Epithelial cell of proximal tubule (primary cell): ENCODE measurements around the gene KLHL21. TPM values are rescaled to one million over a fixed set of nuclear protein-coding genes. Genes with fewer than 3 reads are reported as not detected.

Experiments
- DNase-seq: peaks from one replicate; pipeline ENCODE4 v3.0.0-alpha.2; 2011; ENCODE audit warnings: low read depth
- H3K4me3 ChIP-seq: 2 replicates; pipeline ENCODE4 v1.5.1; 2011; ENCODE audit warnings: low read depth, mild to moderate bottlenecking, low read length
- CTCF ChIP-seq: conservative IDR thresholded peaks from 2 replicates; pipeline ENCODE4 v1.5.1; 2012; ENCODE audit warnings: low read depth, mild to moderate bottlenecking, low read length
- total RNA-seq: library from RNA; depleted of rRNA; stranded (reverse); fragments of >200 nt; gene quantifications from 2 replicates; pipeline ENCODE4 v1.2.3, GENCODE V29; 2015

KLHL21 gene
- total RNA-seq, 1 donor from 2014 or later = 28.1 TPM

GRCh38 chr1:6546326-6546725 is 56.3 kb downstream of the KLHL21 start:
- H3K4me3 ChIP-seq = no peak overlapping the region
- TF ChIP-seq CTCF = no peak
- no peak for DNase-seq

GRCh38 chr1:6545276-6546112 is 57.2 kb downstream of the KLHL21 start:
- H3K4me3 ChIP-seq = no peak overlapping the region
- DNase-seq = no peak
- no peak for TF ChIP-seq CTCF

GRCh38 chr1:6544831-6545230 is 57.8 kb downstream of the KLHL21 start:
- H3K4me3 ChIP-seq = no peak overlapping the region
- no peak for TF ChIP-seq CTCF
- no peak for DNase-seq

Other genes with a start within 250 kb of the KLHL21 start
- 80.3 and 82.0 TPM in 2 replicates for gene ACOT7, start 209.1 kb downstream of the KLHL21 start, total RNA-seq
- gene HES2, start 182.9 kb downstream of the KLHL21 start, total RNA-seq = 3.0 and 6.2 TPM in 2 replicates
- not detected in 2 replicates for gene ESPN, start 178.1 kb downstream of the KLHL21 start, total RNA-seq
- 9.6 and 30.4 TPM in 2 replicates for gene TNFRSF25, start 136.7 kb downstream of the KLHL21 start, total RNA-seq
- 17.4 and 23.3 TPM in 2 replicates for gene PLEKHG5, start 111.2 kb downstream of the KLHL21 start, total RNA-seq
- 18.5 and 24.7 TPM in 2 replicates for gene NOL9, start 48.4 kb downstream of the KLHL21 start, total RNA-seq
- not detected in 2 replicates for gene TAS1R1, start 47.6 kb downstream of the KLHL21 start, total RNA-seq
- gene ZBTB48, start 22.9 kb downstream of the KLHL21 start, total RNA-seq = 5.7 and 14.2 TPM in 2 replicates
- gene PHF13, start 10.9 kb upstream of the KLHL21 start, total RNA-seq = 5.5 and 7.2 TPM in 2 replicates
- 15.8 and 24.0 TPM in 2 replicates for gene THAP3, start 22.0 kb upstream of the KLHL21 start, total RNA-seq
- 32.8 and 41.3 TPM in 2 replicates for gene DNAJC11, start 98.9 kb upstream of the KLHL21 start, total RNA-seq
- gene CAMTA1, start 182.6 kb upstream of the KLHL21 start, total RNA-seq = 53.5 and 79.2 TPM in 2 replicates